GM21619 (cell line): ENCODE data around the gene LIMK1.
"Not testable (repeated sequence)": the region's sequence is repeated elsewhere in the genome, so short reads cannot be mapped to it uniquely, and the experiment has no call there.

Experiments
- ATAC-seq: cut with Tn5 transposase; IDR thresholded peaks from one replicate; pipeline ENCODE4 v1.9.1; 2021; ENCODE audit not compliant: unreplicated experiment

LIMK1 gene

DNA sequence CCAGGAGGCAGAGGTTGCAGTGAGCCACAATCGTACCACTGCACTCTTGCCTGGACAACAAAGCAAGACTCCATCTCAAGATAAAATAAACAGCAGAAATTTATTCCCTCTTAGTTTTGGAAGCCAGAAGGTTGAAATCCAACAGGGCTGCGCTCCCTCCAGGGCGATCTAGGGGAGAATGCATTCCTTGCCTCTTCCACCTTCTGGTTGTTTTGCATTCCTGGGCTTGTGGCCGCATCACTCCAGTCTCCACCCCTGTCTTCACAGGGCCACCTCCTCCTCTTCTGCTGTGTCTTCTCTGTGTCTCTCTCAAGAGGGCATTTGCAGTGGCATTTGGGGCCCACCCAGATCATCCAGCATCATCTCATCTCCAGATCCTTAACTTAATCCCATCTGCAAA, 36.2 kb downstream of the LIMK1 start:
- no peak for ATAC-seq

DNA sequence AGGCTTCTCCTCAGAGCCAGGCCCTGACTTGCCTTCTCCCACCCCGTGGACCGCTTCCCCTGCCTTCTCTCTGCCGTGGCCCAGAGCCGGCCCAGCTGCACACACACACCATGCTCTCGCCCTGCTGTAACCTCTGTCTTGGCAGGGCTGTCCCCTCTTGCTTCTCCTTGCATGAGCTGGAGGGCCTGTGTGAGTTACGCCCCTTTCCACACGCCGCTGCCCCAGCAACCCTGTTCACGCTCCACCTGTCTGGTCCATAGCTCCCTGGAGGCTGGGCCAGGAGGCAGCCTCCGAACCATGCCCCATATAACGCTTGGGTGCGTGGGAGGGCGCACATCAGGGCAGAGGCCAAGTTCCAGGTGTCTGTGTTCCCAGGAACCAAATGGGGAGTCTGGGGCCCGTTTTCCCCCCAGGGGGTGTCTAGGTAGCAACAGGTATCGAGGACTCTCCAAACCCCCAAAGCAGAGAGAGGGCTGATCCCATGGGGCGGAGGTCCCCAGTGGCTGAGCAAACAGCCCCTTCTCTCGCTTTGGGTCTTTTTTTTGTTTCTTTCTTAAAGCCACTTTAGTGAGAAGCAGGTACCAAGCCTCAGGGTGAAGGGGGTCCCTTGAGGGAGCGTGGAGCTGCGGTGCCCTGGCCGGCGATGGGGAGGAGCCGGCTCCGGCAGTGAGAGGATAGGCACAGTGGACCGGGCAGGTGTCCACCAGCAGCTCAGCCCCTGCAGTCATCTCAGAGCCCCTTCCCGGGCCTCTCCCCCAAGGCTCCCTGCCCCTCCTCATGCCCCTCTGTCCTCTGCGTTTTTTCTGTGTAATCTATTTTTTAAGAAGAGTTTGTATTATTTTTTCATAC, 38.0 kb downstream of the LIMK1 start:
- no peak for ATAC-seq

DNA sequence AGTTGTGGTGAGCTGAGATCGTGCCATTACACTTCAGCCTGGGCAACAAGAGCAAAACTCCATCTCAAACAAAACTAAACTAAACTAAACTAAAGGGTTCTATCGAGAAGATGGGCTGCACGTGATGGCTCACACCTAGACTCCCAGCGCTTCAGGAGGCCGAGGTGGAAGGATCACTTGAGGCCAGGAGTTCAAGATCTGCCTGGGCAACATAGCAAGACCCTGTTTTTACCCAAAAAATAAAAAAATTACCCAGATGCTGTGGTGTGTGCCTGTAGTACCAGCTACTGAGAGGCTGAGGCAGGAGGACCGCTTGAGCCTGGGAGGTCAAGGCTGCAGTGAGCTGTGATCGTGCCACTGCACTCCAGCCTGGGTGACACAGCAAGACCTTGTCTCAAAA, 40.3 kb downstream of the LIMK1 start:
- ATAC-seq = not testable (repeated sequence)

DNA sequence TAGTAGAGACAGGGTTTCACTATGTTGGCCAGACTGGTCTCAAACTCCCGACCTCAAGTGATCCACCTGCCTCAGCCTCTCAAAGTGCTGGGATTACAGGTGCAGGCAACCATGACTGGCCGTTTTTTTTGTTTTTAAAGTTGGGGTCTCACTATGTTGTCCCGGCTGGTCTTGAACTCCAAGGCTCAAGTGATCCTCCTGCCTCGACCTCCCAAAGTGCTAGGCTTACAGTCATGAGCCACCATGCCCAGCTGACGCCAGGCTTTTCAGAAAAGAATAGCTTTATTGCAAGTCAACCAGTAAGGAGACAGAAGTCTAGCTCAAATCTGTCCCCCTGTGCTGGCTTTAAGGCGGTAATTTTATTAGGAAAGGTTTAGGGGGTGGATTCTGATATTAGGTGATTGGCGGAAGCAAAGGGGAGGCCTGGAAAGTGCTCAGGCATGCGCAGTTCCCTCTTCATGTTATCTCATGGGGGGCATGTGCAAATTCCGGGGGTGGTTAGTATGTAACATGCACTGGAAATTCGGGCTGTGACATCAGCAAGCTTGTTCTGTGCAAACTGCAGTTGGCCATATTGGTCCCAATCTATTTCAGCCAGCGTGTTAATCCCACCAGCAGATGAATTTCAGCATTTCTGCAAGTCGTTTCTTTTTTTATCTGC, 42.7 kb downstream of the LIMK1 start:
- ATAC-seq = no peak

DNA sequence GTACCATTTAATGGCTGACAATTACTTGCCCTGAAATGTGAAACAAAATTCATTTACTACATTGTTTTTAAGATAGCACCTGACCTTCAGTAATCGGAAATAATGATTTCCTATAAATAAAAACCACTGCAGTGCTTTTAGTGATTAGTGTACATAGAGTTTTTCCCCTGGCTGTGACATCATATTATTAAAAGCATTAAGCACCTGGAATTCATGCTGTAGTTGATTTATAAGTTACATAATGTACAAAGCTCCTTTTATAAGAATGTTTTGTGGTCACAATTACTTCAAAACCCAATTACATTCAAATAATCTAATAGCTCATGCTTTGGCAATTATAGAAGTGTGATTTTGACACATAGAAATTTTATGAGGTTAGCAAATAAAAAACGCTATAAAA, 46.3 kb downstream of the LIMK1 start:
- ATAC-seq = no peak

DNA sequence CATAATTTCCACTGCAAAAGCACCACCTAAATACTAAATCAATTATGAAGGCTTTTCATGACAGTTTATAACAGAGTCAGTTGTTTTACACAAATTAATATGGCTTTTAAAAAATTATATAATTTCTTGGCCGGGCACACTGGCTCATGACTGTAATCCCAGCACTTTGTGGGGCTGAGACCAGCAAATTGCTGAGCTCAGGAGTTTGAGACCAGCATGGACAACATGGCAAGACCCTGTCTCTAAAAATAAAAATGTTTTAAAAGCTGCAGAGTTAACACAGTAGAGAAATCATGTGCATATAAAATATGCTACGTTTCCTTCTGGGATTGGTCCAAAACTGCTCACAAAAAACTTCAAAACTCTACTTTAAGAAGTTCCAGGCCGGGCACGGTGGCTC, 46.9 kb downstream of the LIMK1 start:
- ATAC-seq = no peak

DNA sequence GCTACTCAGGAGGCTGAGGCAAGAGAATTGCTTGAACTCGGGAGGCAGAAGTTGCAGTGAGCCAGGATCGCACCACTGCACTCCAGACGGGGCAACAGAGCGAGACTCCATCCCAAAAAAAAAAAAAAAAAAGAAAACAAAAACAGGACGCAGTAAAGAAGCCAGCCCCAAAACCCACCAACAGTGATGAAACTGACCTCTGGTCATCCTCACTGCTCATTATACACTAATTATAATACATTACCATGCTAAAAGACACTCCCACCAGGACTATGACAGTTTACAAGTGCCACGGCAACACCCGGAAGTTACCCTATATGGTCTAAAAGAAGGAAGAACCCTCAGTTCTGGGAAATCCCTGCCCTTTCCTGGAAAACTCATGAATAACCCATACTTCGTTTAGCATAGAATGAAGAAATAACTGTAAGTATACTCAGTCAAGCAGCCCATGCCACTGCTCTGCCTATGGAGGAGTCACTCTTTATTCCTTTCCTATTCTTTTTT, 50.6 kb downstream of the LIMK1 start:
- ATAC-seq = no peak

DNA sequence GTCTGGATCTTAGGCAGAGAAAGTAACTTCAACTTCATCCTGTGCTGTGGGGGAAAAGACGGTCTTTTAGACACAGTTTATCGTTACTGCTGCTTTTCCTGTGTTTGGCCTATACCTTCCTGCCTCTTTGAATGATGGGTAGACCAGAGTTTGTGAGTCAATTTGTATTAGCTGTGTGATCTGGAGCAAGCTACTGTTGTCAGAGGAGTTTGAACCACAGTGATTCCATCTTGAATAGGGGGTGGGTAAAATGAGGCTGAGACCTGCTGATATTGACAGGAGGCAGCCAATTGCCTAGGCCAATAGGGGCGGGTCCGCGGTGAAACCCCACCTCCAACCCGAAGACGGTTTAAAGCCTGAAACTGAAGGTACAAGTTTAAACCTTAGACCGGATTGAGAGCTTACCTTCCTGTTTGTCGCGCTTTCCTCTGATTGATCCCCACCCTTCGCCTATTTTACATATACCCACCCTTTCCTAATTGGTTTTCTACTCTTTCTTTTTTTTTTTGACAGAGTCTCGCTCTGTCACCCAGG, 54.8 kb downstream of the LIMK1 start:
- ATAC-seq = no peak

DNA sequence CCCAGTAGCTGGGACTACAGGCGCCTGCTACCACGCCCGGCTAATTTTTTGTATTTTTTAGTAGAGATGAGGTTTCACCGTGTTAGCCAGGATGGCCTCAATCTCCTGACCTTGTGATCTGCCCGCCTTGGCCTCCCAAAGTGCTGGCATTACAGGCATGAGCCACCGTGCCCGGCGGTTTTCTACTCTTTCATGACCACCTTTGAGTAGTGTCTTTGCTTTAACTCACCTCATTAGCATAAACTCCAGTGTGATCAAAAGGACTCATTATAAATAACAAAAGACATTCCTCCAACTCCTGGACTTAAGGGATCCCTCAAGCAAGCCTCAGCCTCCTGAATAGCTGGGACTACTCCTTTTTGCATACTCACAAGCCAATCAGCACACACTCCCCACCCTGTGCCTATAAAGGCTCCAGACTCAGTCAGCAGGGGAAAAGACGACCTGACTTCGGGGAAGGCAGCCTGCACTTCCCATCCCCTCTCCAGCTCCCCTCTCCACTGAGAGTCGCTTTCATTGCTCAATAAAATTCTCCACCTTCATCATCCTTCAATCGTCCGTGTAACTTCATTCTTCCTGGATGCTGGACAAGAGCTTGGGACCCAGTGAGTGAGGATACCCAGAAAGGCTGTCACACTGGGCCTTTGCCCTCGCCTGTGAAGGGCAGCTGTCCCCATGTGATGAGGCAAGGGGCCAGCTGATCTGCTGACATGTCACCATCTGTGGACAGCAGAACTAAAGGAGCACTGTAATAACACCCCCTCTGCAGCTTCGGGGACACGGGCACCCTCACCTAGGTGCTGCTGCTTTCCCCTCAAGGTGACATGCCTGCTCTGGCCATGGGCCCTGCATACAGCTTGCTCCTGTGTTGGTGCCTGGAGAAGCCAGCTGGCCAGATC, 55.6 kb downstream of the LIMK1 start:
- no peak for ATAC-seq

DNA sequence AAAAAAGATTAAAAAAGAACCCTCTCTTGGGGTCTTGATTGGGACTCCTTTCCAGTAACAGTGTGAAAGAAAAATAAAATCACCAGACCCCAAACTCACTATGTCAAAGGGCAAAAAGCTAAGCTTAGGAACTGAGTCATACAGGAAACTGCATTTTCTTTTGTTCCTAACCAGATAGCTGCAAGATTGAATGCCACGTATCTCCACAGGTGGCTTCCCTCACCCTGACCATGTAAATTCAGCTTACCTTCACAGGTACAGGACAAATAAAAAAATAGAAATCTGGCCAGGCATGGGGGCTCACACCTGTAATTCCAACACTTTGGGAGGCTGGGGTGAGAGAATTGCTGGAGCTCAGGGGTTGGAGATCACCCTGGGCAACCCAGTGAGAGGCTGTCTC, 58.1 kb downstream of the LIMK1 start:
- no peak for ATAC-seq

DNA sequence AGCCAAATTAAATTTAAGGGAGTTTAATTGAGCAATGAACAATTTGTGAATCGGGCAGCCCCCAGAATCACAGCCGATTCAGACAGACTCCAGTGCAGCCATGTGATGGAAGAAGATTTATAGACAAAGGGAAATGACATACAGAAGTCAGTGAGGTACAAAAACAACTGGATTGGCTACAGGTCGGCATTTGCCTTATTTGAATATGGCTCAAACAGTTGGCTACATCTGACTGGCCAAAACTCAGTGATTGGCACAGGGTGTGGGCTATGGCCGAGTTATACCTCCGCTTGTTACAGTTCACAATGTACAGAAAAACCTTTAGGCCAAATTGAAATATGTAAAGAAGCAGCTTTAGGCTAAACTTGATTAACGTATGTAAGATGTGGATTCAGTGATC, 59.8 kb downstream of the LIMK1 start:
- no peak for ATAC-seq

DNA sequence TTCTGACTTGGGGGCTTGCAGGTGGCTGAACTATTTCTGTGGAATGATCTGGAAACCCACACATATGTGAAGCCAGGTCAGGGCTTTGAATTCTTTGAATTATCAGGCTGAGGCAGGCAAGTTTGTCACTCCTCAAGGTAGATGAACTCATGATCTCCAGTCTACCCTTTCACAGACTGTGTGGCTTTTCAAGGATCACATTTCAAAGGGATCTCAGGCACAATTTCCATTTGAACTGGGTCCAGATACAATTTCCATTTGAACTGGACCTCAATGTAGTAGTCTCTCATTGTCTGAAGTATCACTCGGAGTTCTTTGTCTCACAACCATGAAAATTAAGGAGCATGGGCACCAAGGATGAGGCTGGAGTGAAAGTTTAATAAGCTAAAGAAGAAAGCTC, 64.9 kb downstream of the LIMK1 start:
- no peak for ATAC-seq

DNA sequence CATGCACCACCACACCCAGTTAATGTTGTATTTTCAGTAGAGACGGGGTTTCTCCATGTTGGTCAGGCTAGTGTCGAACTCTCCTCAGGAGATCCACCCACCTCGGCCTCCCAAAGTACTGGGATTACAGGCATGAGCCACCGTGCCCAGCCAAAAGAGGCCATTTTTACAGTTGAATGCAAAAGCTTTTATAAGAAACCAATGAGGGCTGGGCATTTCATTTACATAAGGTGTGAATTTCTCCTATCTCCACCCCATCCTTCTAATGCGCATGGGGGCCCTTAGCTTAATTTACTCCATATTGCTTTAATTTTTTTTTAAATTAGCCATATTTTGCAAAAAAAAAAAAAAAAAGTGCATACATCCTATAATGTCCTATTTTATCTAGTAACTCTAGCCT, 65.5 kb downstream of the LIMK1 start:
- no peak for ATAC-seq

DNA sequence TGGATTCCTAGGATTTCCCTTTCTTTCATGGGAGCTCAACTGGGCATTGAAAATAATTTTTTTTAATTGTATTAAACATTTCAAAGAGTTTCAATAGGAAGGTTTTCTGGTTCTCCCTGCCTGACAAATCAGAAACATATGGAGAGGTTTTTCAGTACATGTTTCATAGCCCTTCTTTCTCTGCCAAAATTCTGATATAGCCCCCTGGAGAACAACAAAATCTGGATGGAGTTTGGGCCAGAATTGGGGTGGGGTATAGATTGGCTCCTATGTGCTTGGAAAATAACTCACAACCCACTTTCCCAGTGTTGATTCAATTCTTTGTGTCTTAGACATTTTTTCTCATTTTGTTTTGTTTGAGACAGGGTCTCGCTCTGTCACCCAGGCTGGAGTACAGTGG, 66.0 kb downstream of the LIMK1 start:
- ATAC-seq = no peak

DNA sequence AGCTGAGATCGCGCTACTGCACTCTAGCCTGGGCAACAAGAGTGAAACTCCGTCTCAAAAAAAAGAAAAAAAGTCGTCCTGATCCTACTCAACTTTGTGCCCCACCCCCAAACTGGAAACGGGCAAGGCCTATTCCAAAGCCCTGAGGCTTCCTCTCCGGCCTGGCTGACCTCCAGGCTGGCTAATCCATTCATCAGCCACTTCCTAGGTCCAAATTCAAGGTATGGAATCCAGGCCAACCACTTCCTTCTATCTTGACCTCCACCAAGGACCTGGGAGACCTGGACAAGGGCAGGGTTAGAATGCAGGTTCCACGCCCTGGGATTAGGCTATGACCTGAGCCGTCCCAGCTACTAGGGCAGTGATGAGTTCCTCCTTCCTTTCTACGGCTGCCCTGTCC, 70.1 kb downstream of the LIMK1 start:
- no peak for ATAC-seq

DNA sequence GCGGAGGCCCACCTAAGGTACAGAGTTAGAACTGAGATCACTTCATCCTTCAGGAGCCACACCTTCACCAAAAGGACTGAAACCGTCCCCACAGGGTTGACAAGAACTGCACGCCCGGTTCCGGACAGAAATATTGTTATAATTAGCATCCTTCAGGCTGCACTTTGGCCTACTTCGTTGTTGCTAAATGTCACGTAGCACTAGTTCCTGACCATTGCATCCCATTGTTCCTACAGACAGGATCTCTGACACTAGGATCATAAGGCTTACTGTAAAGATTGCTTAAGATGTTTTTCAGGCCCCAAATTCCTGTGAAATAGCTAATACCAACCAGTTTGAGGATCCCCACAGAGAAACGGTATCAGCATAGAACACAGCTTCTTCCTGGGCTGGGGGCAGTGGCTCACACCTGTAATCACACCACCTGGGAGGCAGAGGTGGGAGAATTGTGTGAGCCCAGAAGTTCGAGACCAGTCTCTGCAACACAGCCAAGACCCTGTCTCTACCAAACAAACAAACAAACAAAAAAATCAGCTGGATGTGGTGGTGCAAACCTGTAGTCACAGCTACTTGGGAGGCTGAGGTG, 72.3 kb downstream of the LIMK1 start:
- ATAC-seq = no peak

DNA sequence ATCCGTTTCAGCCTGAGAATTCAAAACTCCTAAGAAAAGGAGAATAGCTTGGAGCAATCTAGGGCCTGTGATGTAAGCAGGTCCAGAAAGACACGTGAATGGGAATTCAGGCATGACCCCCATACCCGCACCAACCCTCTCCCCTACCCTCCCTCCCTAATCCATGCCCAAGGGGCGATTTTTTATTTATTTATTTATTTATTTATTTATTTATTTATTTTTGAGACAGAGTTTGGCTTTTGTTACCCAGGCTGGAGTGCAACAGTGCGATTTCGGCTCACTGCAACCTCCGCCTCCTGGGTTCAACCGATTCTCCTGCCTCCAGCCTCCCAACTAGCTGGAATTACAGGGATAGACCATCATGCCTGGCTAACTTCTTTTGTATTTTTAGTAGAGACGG, 74.0 kb downstream of the LIMK1 start:
- ATAC-seq = no peak

DNA sequence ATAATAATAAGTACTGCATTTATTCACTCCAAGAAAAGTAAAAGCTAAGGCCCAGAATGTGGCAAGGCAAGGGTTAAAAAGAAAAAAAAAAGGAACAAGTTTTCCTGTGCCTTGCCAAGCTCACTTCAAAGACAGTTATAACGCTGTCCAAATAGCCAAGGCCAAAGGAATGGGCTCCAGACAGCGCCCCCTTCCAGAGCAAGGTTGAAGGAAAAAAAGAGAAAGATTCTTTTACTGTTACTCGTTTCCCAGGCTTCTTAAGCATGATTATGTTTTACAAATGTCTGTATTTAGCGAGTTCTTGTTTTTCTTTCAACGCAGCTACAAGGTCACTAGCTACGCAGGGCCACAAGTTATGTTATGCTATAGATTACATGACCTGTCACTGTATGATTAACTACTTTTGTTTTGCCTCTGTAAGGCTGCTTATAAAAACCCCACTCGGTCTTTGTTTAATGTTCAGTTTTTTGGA, 81.4 kb downstream of the LIMK1 start:
- no peak for ATAC-seq

DNA sequence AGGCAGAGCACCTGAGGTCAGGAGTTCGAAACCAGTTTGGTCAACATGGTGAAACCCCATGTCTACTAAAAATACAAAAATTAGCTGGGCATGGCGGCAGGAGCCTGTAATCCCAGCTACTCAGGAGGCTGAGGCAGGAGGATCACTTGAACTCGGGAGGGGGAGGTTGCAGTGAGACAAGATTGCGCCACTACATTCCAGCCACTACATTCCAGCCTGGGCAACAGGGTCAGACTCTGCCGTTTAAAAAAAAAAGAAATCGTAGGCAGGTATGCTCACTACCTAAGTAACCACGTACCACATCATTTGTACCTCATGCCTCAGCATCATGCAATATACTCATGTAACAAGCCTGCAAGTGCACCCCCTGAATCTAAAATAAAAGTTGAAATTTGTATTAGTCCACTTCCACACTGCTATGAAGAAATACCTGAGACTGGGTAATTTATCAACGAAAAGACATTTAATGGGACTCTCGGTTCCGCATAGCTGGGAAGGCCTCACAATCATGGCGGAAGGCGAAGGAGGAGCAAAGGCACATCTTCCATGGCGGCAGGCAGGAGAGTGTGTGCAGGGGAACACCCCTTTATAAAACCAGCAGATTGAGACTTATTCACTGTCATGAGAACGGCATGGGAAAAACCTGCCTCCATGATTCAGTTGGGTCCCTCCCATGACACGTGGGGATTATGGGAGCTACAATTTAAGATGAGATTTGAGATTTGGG, 82.4 kb downstream of the LIMK1 start:
- ATAC-seq = no peak

DNA sequence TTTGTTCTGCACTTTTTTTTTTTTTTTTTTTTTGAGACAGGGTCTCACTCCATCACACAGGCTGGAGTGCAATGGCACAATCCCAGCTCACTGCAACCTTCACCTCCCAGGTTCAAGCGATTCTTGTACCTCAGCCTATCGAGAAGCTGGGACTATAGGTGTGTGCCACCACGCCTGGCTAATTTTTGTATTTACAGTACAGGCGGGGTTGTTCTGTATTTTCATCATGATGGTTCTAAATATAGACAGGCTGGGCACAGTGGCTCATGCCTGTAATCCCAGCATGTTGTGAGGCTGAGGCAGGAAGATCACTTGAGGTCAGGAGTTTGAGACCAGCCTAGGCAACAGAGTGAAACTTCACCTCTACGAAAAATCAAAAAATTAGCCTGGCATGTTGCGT, 83.7 kb downstream of the LIMK1 start:
- not testable (repeated sequence) for ATAC-seq
